NCI-H748 (cell line): Measurements from ENCODE around the gene PPP2R1B.
"Not testable (repeated sequence)": the region's sequence is repeated elsewhere in the genome, so short reads cannot be mapped to it uniquely, and the experiment has no call there.

ENCODE experiments used
- DNase-seq: peaks from one replicate; lab custom pipeline; 2025; ENCODE audit not compliant: unreplicated experiment; lab: John Stamatoyannopoulos, UW

PPP2R1B gene

GRCh38 chr11:111784311-111784710 is 18.1 kb upstream of the PPP2R1B start:
- DNase-seq = not testable (repeated sequence)

GRCh38 chr11:111782109-111782741 is 16.0 kb upstream of the PPP2R1B start:
- no peak for DNase-seq

GRCh38 chr11:111779118-111779517 is 12.9 kb upstream of the PPP2R1B start:
- no peak for DNase-seq

GRCh38 chr11:111778047-111778558 is 11.9 kb upstream of the PPP2R1B start:
- no peak for DNase-seq

- peak; percentile 56 for DNase-seq
Measured at GRCh38 chr11:111777094-111778046, 11.2 kb upstream of the PPP2R1B start.

- DNase-seq = no peak
Measured at GRCh38 chr11:111776398-111777093, 10.4 kb upstream of the PPP2R1B start.

GRCh38 chr11:111774955-111775710 is 8.9 kb upstream of the PPP2R1B start:
- no peak for DNase-seq

GRCh38 chr11:111772535-111772934 is 6.3 kb upstream of the PPP2R1B start:
- no peak for DNase-seq

GRCh38 chr11:111771205-111771604 is 5.0 kb upstream of the PPP2R1B start:
- not testable (repeated sequence) for DNase-seq

- DNase-seq = no peak
Measured at GRCh38 chr11:111770581-111771134, 4.5 kb upstream of the PPP2R1B start.

- peak; percentile 25 for DNase-seq
Measured at GRCh38 chr11:111766834-111767142, 599 bp upstream of the PPP2R1B start.

- no peak for DNase-seq
Measured at GRCh38 chr11:111765320-111765983, 737 bp downstream of the PPP2R1B start.

GRCh38 chr11:111764621-111765020 is 1.6 kb downstream of the PPP2R1B start:
- no peak for DNase-seq

GRCh38 chr11:111762981-111763643 is 3.1 kb downstream of the PPP2R1B start:
- no peak for DNase-seq

GRCh38 chr11:111762526-111762925 is 3.7 kb downstream of the PPP2R1B start:
- DNase-seq = no peak

GRCh38 chr11:111761036-111761435 is 5.2 kb downstream of the PPP2R1B start:
- no peak for DNase-seq

GRCh38 chr11:111759778-111760407 is 6.3 kb downstream of the PPP2R1B start:
- no peak for DNase-seq

GRCh38 chr11:111759376-111759775 is 6.8 kb downstream of the PPP2R1B start:
- no peak for DNase-seq

GRCh38 chr11:111756097-111756496 is 10.1 kb downstream of the PPP2R1B start:
- no peak for DNase-seq
